Osteocyte (in vitro differentiated cells): ENCODE results near the gene NFIX. TPM values are rescaled to one million over a fixed set of nuclear protein-coding genes. Genes with fewer than 3 reads are reported as not detected.

ENCODE experiments used
- DNase-seq: peaks from one replicate; pipeline ENCODE4 v3.0.0; 2021; ENCODE audit warnings: mixed read lengths; ENCODE audit not compliant: unreplicated experiment; ENCODE audit errors: extremely low spot score
- H3K27ac Mint-ChIP-seq: one replicate; pipeline ENCODE4 v1.8.0; 2021; ENCODE audit warnings: mild to moderate bottlenecking, mixed read lengths; ENCODE audit not compliant: unreplicated experiment
- H3K27me3 Mint-ChIP-seq: one replicate; pipeline ENCODE4 v1.8.0; 2021; ENCODE audit warnings: mixed read lengths; ENCODE audit not compliant: unreplicated experiment
- H3K36me3 Mint-ChIP-seq: one replicate; pipeline ENCODE4 v1.8.0; 2021; ENCODE audit warnings: mixed read lengths; ENCODE audit not compliant: unreplicated experiment
- H3K4me1 Mint-ChIP-seq: one replicate; pipeline ENCODE4 v1.8.0; 2021; ENCODE audit warnings: mixed read lengths; ENCODE audit not compliant: unreplicated experiment
- H3K4me3 Mint-ChIP-seq: one replicate; pipeline ENCODE4 v1.8.0; 2021; ENCODE audit warnings: mild to moderate bottlenecking, moderate library complexity, mixed read lengths; ENCODE audit not compliant: unreplicated experiment
- H3K9me3 Mint-ChIP-seq: one replicate; pipeline ENCODE4 v1.8.0; 2021; ENCODE audit warnings: mixed read lengths; ENCODE audit not compliant: unreplicated experiment
- total RNA-seq: library from RNA; stranded (reverse); gene quantifications from 2 replicates; pipeline ENCODE4 v1.2.1, GENCODE V29; 2021
- TF ChIP-seq, protein P1 (sequence below): fragments of 200-600 bp; sonication (generic); IDR thresholded peaks from 2 replicates; pipeline ENCODE4 v1.5.0; 2021; ENCODE audit warnings: antibody characterized with exemption, mild to moderate bottlenecking, moderate library complexity

NFIX gene
- total RNA-seq, 1 donor from 2014 or later: 87.0 TPM

DNA sequence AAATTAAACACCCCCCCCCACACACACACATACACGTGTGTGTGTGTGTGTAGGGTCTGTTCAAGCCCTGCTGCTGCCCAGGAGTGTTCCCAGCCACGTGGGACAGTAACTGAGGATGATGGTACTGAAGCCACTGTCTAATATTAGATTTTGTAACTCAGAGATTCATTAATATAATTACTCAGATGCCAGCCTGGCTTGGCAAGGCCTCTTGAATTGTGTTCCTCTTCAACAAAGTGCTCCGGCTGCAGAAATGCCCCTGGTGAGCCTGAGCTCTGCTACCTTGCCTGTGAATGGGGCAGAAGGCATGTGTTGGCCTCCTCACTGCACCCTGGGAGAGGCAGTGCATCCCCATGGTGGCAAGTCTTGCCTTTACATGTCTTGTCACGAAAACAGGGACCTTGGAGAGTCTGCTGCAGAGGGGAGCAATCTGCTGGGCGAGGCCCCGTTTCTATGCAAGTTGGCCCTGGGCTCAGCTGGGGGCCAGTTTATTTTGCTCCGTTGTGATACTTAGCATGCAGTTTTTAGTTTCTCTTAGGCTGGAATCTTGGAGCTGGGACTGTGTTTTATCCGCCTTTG is 44.0 kb downstream of the NFIX start:
- TF ChIP-seq, protein P1, sequence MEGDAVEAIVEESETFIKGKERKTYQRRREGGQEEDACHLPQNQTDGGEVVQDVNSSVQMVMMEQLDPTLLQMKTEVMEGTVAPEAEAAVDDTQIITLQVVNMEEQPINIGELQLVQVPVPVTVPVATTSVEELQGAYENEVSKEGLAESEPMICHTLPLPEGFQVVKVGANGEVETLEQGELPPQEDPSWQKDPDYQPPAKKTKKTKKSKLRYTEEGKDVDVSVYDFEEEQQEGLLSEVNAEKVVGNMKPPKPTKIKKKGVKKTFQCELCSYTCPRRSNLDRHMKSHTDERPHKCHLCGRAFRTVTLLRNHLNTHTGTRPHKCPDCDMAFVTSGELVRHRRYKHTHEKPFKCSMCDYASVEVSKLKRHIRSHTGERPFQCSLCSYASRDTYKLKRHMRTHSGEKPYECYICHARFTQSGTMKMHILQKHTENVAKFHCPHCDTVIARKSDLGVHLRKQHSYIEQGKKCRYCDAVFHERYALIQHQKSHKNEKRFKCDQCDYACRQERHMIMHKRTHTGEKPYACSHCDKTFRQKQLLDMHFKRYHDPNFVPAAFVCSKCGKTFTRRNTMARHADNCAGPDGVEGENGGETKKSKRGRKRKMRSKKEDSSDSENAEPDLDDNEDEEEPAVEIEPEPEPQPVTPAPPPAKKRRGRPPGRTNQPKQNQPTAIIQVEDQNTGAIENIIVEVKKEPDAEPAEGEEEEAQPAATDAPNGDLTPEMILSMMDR: no peak
- peaks cover 55% of the 10 kb centered on the region for H3K4me1 Mint-ChIP-seq
- H3K27ac Mint-ChIP-seq: no peak overlapping the region
- no peak for DNase-seq
- no peaks in the 10 kb centered on the region for H3K27me3 Mint-ChIP-seq
- H3K9me3 Mint-ChIP-seq: no peaks in the 10 kb centered on the region
- peaks cover 9% of the 10 kb centered on the region for H3K36me3 Mint-ChIP-seq
- H3K4me3 Mint-ChIP-seq: no peak overlapping the region

DNA sequence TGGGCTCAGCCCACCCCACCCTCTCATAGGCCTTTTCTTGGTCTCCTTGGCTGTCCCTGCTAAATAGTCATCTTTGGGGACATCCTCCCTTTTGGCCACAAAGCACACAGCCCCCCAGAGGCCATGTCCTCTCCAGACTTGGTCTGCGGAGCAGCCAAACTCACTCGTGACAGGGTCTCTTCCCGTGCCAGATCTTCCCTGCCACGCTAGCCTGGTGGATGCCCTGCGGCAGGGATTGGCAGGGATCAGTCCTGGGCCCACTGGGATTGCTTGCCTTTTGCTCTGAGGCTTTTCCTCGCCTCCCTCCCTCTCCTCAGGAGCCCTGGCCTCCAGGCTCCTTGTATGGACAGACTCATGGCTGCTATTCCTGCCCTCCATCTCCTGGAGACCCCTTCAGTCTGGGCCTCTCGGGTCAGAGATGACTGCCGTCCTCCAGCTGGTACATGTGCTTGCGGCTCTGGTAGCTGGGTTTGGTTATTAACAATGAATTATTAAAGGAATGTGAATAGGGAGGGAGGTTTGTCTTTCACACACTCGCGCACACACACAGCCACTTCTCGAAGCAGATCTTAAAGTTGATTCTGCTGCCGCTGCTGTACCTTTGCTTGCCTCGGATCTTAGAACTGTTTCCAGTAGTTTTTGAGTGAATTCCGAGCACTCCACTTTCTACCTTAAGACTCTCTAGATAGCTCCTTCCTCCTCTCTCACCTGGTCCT is 45.1 kb downstream of the NFIX start:
- DNase-seq: no peak
- H3K4me3 Mint-ChIP-seq: no peak overlapping the region
- TF ChIP-seq, protein P1: no peak
- no peaks in the 10 kb centered on the region for H3K9me3 Mint-ChIP-seq
- H3K27ac Mint-ChIP-seq: no peak overlapping the region
- H3K36me3 Mint-ChIP-seq: peaks cover 10% of the 10 kb centered on the region
- no peaks in the 10 kb centered on the region for H3K27me3 Mint-ChIP-seq
- H3K4me1 Mint-ChIP-seq: peaks cover 61% of the 10 kb centered on the region

DNA sequence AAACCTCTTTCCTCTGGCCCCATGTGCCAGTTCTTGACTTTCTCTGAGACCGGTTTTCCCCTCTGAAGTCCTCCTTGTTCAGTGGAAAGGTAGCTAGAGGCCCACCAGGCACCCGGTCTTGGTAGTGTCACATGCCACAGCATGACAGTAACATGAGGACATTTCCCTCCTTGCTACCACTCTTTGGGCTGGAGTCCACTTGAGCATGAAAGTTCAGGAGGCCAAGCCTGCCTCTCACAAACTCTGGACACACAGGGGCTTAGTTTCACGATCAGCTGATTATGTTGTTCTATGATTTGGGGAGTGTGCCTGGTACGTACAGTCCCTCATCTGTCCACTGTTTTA is 45.6 kb downstream of the NFIX start:
- DNase-seq: no peak
- H3K9me3 Mint-ChIP-seq: no peaks in the 10 kb centered on the region
- H3K4me1 Mint-ChIP-seq: peaks cover 61% of the 10 kb centered on the region
- TF ChIP-seq, protein P1: no peak
- no peak overlapping the region for H3K27ac Mint-ChIP-seq
- H3K27me3 Mint-ChIP-seq: no peaks in the 10 kb centered on the region
- no peak overlapping the region for H3K4me3 Mint-ChIP-seq
- peaks cover 10% of the 10 kb centered on the region for H3K36me3 Mint-ChIP-seq

DNA sequence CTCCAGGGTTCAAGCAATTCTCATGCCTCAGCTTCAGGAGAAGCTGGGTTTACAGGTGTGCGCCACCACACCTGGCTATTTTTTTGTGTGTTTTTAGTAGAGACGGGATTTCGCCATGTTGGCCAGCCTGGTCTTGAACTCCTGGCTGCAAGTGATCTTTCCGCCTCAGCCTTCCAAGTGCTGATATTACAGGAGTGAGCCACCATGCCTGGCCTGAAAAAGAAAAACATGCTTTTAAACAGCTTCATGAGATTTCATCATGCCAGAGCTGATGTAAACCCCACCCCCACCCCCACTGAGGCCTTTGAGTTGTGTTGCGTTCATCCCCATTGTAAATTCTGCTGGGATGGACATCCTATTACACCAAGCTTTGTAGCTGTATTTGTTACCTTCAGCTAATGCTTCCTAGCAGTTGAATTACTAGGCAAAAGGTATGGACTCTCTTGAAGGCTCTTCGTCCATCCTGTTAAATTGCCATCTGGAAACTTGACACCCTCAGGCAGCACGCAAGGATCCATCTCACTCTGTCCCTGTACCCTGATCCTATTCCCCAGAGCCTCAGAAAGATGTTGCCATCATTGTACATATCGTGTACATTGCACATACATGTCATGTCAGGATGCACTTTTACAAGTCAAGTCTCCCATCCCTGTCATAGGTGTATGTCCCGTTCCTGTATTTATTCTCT is 47.3 kb downstream of the NFIX start:
- DNase-seq: no peak
- Mint-ChIP-seq H3K9me3 (no peaks in the 10 kb centered on the region), H3K27me3 (no peaks in the 10 kb centered on the region), H3K4me1 (peaks cover 45% of the 10 kb centered on the region), H3K4me3 (no peak overlapping the region), H3K36me3 (peaks cover 7% of the 10 kb centered on the region), H3K27ac (no peak overlapping the region)
- TF ChIP-seq, protein P1: no peak

DNA sequence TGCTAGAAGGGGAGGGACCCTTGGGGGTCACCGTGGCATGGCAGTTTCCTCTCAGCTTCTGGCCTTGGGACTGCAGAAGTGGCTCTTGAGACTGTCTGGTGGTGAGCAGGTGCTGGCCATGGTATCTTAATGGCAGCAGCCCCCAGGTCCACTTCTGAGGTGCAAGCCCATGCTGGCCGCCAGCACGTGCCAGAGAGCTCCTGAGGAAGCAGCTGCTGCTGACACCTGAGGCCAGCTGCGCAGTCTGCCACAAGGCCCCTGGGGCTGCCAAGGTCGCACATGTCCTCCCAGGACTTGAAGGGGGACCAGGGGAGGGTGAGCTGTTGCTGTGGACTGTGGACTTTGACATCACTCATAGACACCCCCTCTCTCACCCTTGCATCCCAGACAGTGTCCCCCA is 48.0 kb downstream of the NFIX start:
- TF ChIP-seq, protein P1: no peak
- Mint-ChIP-seq H3K4me1 (peaks cover 42% of the 10 kb centered on the region), H3K27me3 (no peaks in the 10 kb centered on the region), H3K9me3 (no peaks in the 10 kb centered on the region), H3K36me3 (peaks cover 12% of the 10 kb centered on the region), H3K27ac (no peak overlapping the region), H3K4me3 (no peak overlapping the region)
- DNase-seq: no peak
